ENCODE measurements around the gene TMCC3. TPM values are rescaled to one million over a fixed set of nuclear protein-coding genes. Genes with fewer than 3 reads are reported as not detected.

TMCC3 gene
- total and polyA plus RNA-seq, 2 experiments from 2014 or later, result 1.4 to 3.6 TPM

- Mint-ChIP-seq H3K36me3 (ENCODE audit: low read depth) (no peaks in the 10 kb centered on the region), H3K27me3 (ENCODE audit: insufficient read depth, low read depth, poor library complexity) (no peaks in the 10 kb centered on the region), H3K4me3 (no peak overlapping the region), H3K27ac (peak overlapping the region; percentile 51; the same call in 1 of the 2 replicates), H3K4me1 (no peaks in the 10 kb centered on the region), H3K9me3 (peaks cover 15% of the 10 kb centered on the region; the same call in 2 of the 3 replicates)
- Histone ChIP-seq H4K20me1 (replicated peaks; ENCODE audit: insufficient read depth) (no peaks in the 10 kb centered on the region), H3K9me2 (ENCODE audit: insufficient read depth) (no peaks in the 10 kb centered on the region; the same call in 1 of the 2 replicates), H3F3A (replicated peaks; ENCODE audit: low read depth) (no peaks in the 10 kb centered on the region), H2AFZ (no peak overlapping the region), H3K4me2 (no peak overlapping the region), H3K27me3 (ENCODE audit: insufficient read depth) (no peaks in the 10 kb centered on the region), H3K27ac (ENCODE audit: low read depth) (no peak overlapping the region), H3K36me3 (ENCODE audit: insufficient read depth) (no peaks in the 10 kb centered on the region), H3K4me3 (no peak overlapping the region), H3K4me1 (ENCODE audit: insufficient read depth) (peaks cover 7% of the 10 kb centered on the region; the same call in 1 of the 2 replicates), H3K79me2 (replicated peaks; ENCODE audit: insufficient read depth) (no peaks in the 10 kb centered on the region)
- TF ChIP-seq POLR2AphosphoS5 (IDR thresholded peaks at IDR 0.05; ENCODE audit: low read depth) (no peak), EZH2phosphoT487 (IDR thresholded peaks at IDR 0.05; ENCODE audit: unreplicated experiment) (no peak), JUNB (IDR thresholded peaks at IDR 0.05; ENCODE audit: unreplicated experiment) (no peak), EZH2 (IDR thresholded peaks at IDR 0.05; ENCODE audit: low read depth, unreplicated experiment) (no peak), STAT1 (IDR thresholded peaks at IDR 0.05; ENCODE audit: unreplicated experiment) (no peak), ZNF331 (CRISPR knock-in tag; IDR thresholded peaks at IDR 0.05; ENCODE audit: low read depth) (no peak), ZNF462 (CRISPR knock-in tag; IDR thresholded peaks at IDR 0.05) (no peak), CREB1 (CRISPR knock-in tag; IDR thresholded peaks at IDR 0.05; ENCODE audit: low read depth) (no peak), CTCF (conservative IDR thresholded peaks at IDR 0.05; ENCODE audit: low read depth in 2 of 2) (no peak), NANOG (IDR thresholded peaks at IDR 0.05; ENCODE audit: borderline replicate concordance) (no peak), REST (IDR thresholded peaks at IDR 0.05; ENCODE audit: unreplicated experiment) (no peak), ZNF114 (CRISPR knock-in tag; IDR thresholded peaks at IDR 0.05) (no peak)
- TF ChIP-seq, protein P1, sequence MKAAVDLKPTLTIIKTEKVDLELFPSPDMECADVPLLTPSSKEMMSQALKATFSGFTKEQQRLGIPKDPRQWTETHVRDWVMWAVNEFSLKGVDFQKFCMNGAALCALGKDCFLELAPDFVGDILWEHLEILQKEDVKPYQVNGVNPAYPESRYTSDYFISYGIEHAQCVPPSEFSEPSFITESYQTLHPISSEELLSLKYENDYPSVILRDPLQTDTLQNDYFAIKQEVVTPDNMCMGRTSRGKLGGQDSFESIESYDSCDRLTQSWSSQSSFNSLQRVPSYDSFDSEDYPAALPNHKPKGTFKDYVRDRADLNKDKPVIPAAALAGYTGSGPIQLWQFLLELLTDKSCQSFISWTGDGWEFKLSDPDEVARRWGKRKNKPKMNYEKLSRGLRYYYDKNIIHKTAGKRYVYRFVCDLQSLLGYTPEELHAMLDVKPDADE (IDR thresholded peaks at IDR 0.05), result no peak
- DNase-seq (ENCODE audit: low spot score), result no peak
- no peak for ATAC-seq
These were observed 27.9 kb downstream of the TMCC3 start for GRCh38 chr12:94622475-94622874.

Data from GM23338 (cell line).